K562 (cell line): ENCODE data around the gene AK4. TPM values are rescaled to one million over a fixed set of nuclear protein-coding genes. Genes with fewer than 3 reads are reported as not detected.

Experiments used
- ATAC-seq: fragments of 200-7000 bp; cut with Tn5 transposase; 3 replicates; pipeline ENCODE4 v1.9.1; 2020; ENCODE audit warnings: moderate library complexity
- BruUV-seq: library from RNA; stranded (reverse); fragments of 400-500 nt; replicated peaks from 2 replicates; lab custom pipeline; 2021; lab: Mats Ljungman, UMichigan
- CTCF ChIA-PET: fragments of 300-600 bp; formaldehyde crosslinking; extraction: SDS; loops from one replicate; lab custom pipeline; 2021; ENCODE audit warnings: low intra/inter-chr PET ratio; lab: Yijun Ruan, JAX
- POLR2A ChIA-PET: fragments of 300-600, 350-650 bp; sonication (Branson Sonifier 250); formaldehyde crosslinking; extraction: SDS; loops from one replicate; lab custom pipeline; 2021; ENCODE audit warnings: antibody characterized with exemption, inconsistent platforms; lab: Yijun Ruan, JAX
- DNase-seq, 4 experiments: peaks; one replicate each; pipeline versions ENCODE4 v3.0.0 to v3.0.0-alpha.2; 2011 to 2018; ENCODE audit warnings: low spot score in 3 of 4, mixed read lengths in 3 of 4; ENCODE audit errors: extremely low read depth in 1 of 4
- FAIRE-seq: peaks from 2 replicates; lab custom pipeline; 2011; peaks lifted over from hg19 to GRCh38; lab: Jason Lieb, UNC
- H2AFZ ChIP-seq: 2 replicates; pipeline ENCODE4 v1.6.0; 2011; ENCODE audit warnings: low read depth, low read length, control low read depth, inconsistent platforms
- H3K27ac ChIP-seq: fragments of 200-600 bp; 3 replicates; pipeline ENCODE4 v1.8.0; 2011; ENCODE audit warnings: low read depth, mild to moderate bottlenecking, control low read depth, inconsistent platforms, low read length, moderate library complexity, mixed read lengths; ENCODE audit errors: extremely low read depth
- H3K27me3 ChIP-seq, 2 experiments: fragments of 300-600 bp in 1 of 2; 2 replicates in 1 of 2; 3 replicates in 1 of 2; pipeline versions ENCODE4 v1.6.0 to v1.8.0; 2011; ENCODE audit warnings: inconsistent platforms in 2 of 2, low read length in 2 of 2, mild to moderate bottlenecking in 1 of 2, mixed read lengths in 1 of 2, moderate library complexity in 1 of 2; ENCODE audit not compliant: control insufficient read depth in 2 of 2, insufficient read depth in 2 of 2
- H3K36me3 ChIP-seq: fragments of 300-600 bp; 3 replicates; pipeline ENCODE4 v1.8.0; 2011; ENCODE audit warnings: mild to moderate bottlenecking, low read length, inconsistent platforms; ENCODE audit not compliant: control insufficient read depth, insufficient read depth
- H3K4me1 ChIP-seq, 2 experiments: fragments of 200-600 bp in 1 of 2; replicated peaks in 1 of 2; 2 replicates in 1 of 2; 3 replicates in 1 of 2; pipeline versions ENCODE4 v1.5.1 to v1.8.0; 2011; ENCODE audit warnings: inconsistent platforms in 2 of 2, low read length in 2 of 2, mild to moderate bottlenecking in 1 of 2, mixed read lengths in 1 of 2, moderate library complexity in 1 of 2; ENCODE audit not compliant: control insufficient read depth in 2 of 2, insufficient read depth in 2 of 2
- H3K4me2 ChIP-seq: 2 replicates; pipeline ENCODE4 v1.6.1; 2011; ENCODE audit warnings: low read length, control low read depth, inconsistent platforms, mixed read lengths; ENCODE audit not compliant: insufficient read depth
- H3K4me3 ChIP-seq: fragments of 200-600 bp; sonication (generic), shearing (Covaris generic); 2 replicates; pipeline ENCODE4 v1.5.1; 2016; ENCODE audit warnings: control low read depth, inconsistent platforms
- H3K79me2 ChIP-seq: fragments of 200-600 bp; 3 replicates; pipeline ENCODE4 v1.8.0; 2011; ENCODE audit warnings: low read length, inconsistent platforms; ENCODE audit not compliant: control insufficient read depth, insufficient read depth
- H3K9ac ChIP-seq, 2 experiments: 2 replicates each; pipeline versions ENCODE4 v1.6.0 to v1.6.1; 2011; ENCODE audit warnings: low read depth in 2 of 2, low read length in 2 of 2, control low read depth in 1 of 2, inconsistent platforms in 1 of 2, mild to moderate bottlenecking in 1 of 2, mixed read lengths in 1 of 2; ENCODE audit not compliant: insufficient read depth in 1 of 2
- H3K9me1 ChIP-seq: one replicate; pipeline ENCODE4 v1.6.0; 2011; ENCODE audit warnings: inconsistent platforms, mild to moderate bottlenecking, low read length, moderate library complexity; ENCODE audit not compliant: control insufficient read depth, insufficient read depth
- H3K9me3 ChIP-seq: replicated peaks from 2 replicates; pipeline ENCODE4 v1.5.1; 2011; ENCODE audit warnings: low read depth, low read length, inconsistent platforms; ENCODE audit not compliant: control insufficient read depth, insufficient read depth
- H4K20me1 ChIP-seq: replicated peaks from 2 replicates; pipeline ENCODE4 v1.6.1; 2011; ENCODE audit warnings: low read length, inconsistent platforms, mixed read lengths; ENCODE audit not compliant: control insufficient read depth, insufficient read depth
- MAFF ChIP-seq: IDR thresholded peaks from 2 replicates; pipeline ENCODE4 v1.6.1; 2012; ENCODE audit warnings: low read length, improper control_type of control experiment
- RCOR1 ChIP-seq, 2 experiments: IDR thresholded peaks; 2 replicates each; pipeline ENCODE4 v1.6.1; 2012; ENCODE audit warnings: low read depth in 2 of 2, low read length in 2 of 2, borderline replicate concordance in 1 of 2, improper control_type of control experiment in 1 of 2
- ZC3H11A ChIP-seq: IDR thresholded peaks from 2 replicates; pipeline ENCODE4 v1.6.1; 2012; ENCODE audit warnings: low read depth, low read length, improper control_type of control experiment
- WGBS: fragments of 100-300 bp; shearing (Covaris generic); methylation state at CpG from one replicate; pipeline ENCODE4 v1.1.6; 2016; ENCODE audit warnings: low coverage, mixed read lengths; ENCODE audit not compliant: insufficient coverage; ENCODE audit errors: missing lambda C conversion rate; 5-methylcytosine and 5-hydroxymethylcytosine counted together
- in situ Hi-C: fragments of 300-500 bp; cut with MboI; formaldehyde crosslinking; loops from 4 replicates; pipeline ENCODE4 v1.15.0; 2018; ENCODE audit warnings: inconsistent platforms, mixed read lengths
- intact Hi-C: fragments of 100-400 bp; cut with micrococcal nuclease; formaldehyde crosslinking; loops from 2 replicates; pipeline ENCODE4 v1.14.2; 2022
- polyA plus RNA-seq, 8 experiments: library from polyadenylated mRNA; depleted of rRNA in 4 of 8; stranded (reverse) in 5 of 8; unstranded in 3 of 8; fragments of >200 nt; fragmentation: Nextera tagmentation in 2 of 8; fragmentation: Illumina TruSeq in 1 of 8; extraction: Ambion mirVana in 2 of 8; extraction: Trizol in 1 of 8; gene quantifications; 2 replicates each; pipeline versions ENCODE4 v1.2.1 to v1.2.3, GENCODE V29; 2011 to 2014; ENCODE audit warnings: inconsistent platforms in 1 of 8, missing spikeins in 1 of 8
- total RNA-seq, 7 experiments: library from RNA; depleted of rRNA in 6 of 7; stranded (reverse); fragments of >200 nt in 6 of 7; fragmentation: Illumina TruSeq in 2 of 7; extraction: Trizol in 2 of 7; gene quantifications; 2 replicates each; pipeline versions ENCODE4 v1.2.1 to v1.2.3, GENCODE V29; 2011 to 2021; ENCODE audit warnings: low replicate concordance in 1 of 7
- TF ChIP-seq, protein P1 (sequence below): fragments of 450-650 bp; IDR thresholded peaks from 2 replicates; pipeline ENCODE4 v1.6.1; 2016; ENCODE audit warnings: mild to moderate bottlenecking, moderate library complexity
- TF ChIP-seq, protein P2 (sequence below), 2 experiments: fragments of 450-650 bp; conservative IDR thresholded peaks; 2 replicates each; pipeline ENCODE4 v1.6.1; 2017; ENCODE audit warnings: mild to moderate bottlenecking in 2 of 2, moderate library complexity in 2 of 2
- TF ChIP-seq, protein P3 (sequence below): sonication (generic); formaldehyde crosslinking; IDR thresholded peaks from 2 replicates; pipeline ENCODE4 v1.8.0; 2022; ENCODE audit warnings: missing genetic modification reagents, mild to moderate bottlenecking, moderate library complexity, borderline replicate concordance

The AK4 gene
- total and polyA plus RNA-seq, 9 of the 15 experiments (the other 6 are each of a cell fraction or from before 2014, with no cell fraction given): 10.4 to 96.6 (median 21.5) TPM

DNA sequence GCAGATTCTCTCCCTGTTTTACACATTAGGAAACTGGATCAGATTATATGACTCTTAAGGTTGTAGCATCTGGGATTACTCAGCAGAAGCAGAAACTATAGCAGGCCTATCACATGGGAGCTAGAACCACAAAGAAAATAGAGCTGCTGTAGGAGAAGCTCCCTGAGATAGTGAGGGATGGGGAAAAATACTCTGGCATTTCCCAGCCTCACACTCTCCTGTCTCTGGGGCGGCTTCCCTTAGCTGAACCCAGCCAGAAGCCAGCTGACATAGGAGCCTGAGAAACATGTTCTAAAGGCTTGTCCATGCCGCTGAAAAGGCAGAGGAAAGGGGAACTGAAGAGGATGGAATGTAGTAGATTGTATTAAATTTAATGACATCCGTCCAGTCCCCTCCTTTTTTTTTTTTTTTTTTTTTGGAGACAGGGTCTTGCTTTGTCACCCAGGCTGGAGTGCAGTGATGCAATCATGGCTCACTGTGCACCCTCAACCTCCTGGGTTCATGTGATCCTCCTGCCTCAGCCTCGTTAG lies 84.5 kb downstream of the AK4 start:
- Histone ChIP-seq H3K9ac (peak overlapping the region; percentile 38 to 55; a peak in 3 of 4 replicates), H3K9me3 (no peaks in the 10 kb centered on the region), H4K20me1 (no peaks in the 10 kb centered on the region), H3K79me2 (peaks cover 3% of the 10 kb centered on the region; the same call in 1 of the 3 replicates), H2AFZ (peak overlapping the region; percentile 12), H3K9me1 (no peaks in the 10 kb centered on the region), H3K4me1 (peaks cover 42 to 68% of the 10 kb centered on the region in 2 experiments), H3K4me3 (no peak overlapping the region), H3K27me3 (no peaks in the 10 kb centered on the region), H3K36me3 (peaks cover 8% of the 10 kb centered on the region; the same call in 2 of the 3 replicates), H3K27ac (peak overlapping the region; percentile 86), H3K4me2 (peak overlapping the region; percentile 11; the same call in 1 of the 2 replicates)
- FAIRE-seq (peak; percentile 74), DNase-seq (peak in 3 of 4 experiments; percentile 45 to 74 (median 55)), ATAC-seq (peak; percentile 77)
- intact Hi-C loops: loop anchor here (10.0 kb wide), 2 partner anchors 352 to 722 kb away; no protein-coding TSS in a partner anchor
- BruUV-seq: no TSS peak
- ChIA-PET CTCF (no interaction called here), POLR2A (interaction anchor here (0.6 to 2.1 kb wide), 17 partner anchors 9 to 384 kb away, joined by 3 to 5 read pairs (median 4); no protein-coding TSS in a partner anchor)
- in situ Hi-C loops: no loop called here
- WGBS: 15% methylated on average over 4 of the region's 4 CpGs
- TF ChIP-seq ZC3H11A (no peak), MAFF (peak; percentile 45; the same call in 1 of the 2 replicates), RCOR1 (IDR thresholded peaks at IDR 0.05; ENCODE audit: borderline replicate concordance in 1 of 2, low read depth in 2 of 2, low read length in 2 of 2) (peak in 1 of 2 experiments; percentile 80; a peak in 2 of 4 replicates)
- TF ChIP-seq, protein P1, sequence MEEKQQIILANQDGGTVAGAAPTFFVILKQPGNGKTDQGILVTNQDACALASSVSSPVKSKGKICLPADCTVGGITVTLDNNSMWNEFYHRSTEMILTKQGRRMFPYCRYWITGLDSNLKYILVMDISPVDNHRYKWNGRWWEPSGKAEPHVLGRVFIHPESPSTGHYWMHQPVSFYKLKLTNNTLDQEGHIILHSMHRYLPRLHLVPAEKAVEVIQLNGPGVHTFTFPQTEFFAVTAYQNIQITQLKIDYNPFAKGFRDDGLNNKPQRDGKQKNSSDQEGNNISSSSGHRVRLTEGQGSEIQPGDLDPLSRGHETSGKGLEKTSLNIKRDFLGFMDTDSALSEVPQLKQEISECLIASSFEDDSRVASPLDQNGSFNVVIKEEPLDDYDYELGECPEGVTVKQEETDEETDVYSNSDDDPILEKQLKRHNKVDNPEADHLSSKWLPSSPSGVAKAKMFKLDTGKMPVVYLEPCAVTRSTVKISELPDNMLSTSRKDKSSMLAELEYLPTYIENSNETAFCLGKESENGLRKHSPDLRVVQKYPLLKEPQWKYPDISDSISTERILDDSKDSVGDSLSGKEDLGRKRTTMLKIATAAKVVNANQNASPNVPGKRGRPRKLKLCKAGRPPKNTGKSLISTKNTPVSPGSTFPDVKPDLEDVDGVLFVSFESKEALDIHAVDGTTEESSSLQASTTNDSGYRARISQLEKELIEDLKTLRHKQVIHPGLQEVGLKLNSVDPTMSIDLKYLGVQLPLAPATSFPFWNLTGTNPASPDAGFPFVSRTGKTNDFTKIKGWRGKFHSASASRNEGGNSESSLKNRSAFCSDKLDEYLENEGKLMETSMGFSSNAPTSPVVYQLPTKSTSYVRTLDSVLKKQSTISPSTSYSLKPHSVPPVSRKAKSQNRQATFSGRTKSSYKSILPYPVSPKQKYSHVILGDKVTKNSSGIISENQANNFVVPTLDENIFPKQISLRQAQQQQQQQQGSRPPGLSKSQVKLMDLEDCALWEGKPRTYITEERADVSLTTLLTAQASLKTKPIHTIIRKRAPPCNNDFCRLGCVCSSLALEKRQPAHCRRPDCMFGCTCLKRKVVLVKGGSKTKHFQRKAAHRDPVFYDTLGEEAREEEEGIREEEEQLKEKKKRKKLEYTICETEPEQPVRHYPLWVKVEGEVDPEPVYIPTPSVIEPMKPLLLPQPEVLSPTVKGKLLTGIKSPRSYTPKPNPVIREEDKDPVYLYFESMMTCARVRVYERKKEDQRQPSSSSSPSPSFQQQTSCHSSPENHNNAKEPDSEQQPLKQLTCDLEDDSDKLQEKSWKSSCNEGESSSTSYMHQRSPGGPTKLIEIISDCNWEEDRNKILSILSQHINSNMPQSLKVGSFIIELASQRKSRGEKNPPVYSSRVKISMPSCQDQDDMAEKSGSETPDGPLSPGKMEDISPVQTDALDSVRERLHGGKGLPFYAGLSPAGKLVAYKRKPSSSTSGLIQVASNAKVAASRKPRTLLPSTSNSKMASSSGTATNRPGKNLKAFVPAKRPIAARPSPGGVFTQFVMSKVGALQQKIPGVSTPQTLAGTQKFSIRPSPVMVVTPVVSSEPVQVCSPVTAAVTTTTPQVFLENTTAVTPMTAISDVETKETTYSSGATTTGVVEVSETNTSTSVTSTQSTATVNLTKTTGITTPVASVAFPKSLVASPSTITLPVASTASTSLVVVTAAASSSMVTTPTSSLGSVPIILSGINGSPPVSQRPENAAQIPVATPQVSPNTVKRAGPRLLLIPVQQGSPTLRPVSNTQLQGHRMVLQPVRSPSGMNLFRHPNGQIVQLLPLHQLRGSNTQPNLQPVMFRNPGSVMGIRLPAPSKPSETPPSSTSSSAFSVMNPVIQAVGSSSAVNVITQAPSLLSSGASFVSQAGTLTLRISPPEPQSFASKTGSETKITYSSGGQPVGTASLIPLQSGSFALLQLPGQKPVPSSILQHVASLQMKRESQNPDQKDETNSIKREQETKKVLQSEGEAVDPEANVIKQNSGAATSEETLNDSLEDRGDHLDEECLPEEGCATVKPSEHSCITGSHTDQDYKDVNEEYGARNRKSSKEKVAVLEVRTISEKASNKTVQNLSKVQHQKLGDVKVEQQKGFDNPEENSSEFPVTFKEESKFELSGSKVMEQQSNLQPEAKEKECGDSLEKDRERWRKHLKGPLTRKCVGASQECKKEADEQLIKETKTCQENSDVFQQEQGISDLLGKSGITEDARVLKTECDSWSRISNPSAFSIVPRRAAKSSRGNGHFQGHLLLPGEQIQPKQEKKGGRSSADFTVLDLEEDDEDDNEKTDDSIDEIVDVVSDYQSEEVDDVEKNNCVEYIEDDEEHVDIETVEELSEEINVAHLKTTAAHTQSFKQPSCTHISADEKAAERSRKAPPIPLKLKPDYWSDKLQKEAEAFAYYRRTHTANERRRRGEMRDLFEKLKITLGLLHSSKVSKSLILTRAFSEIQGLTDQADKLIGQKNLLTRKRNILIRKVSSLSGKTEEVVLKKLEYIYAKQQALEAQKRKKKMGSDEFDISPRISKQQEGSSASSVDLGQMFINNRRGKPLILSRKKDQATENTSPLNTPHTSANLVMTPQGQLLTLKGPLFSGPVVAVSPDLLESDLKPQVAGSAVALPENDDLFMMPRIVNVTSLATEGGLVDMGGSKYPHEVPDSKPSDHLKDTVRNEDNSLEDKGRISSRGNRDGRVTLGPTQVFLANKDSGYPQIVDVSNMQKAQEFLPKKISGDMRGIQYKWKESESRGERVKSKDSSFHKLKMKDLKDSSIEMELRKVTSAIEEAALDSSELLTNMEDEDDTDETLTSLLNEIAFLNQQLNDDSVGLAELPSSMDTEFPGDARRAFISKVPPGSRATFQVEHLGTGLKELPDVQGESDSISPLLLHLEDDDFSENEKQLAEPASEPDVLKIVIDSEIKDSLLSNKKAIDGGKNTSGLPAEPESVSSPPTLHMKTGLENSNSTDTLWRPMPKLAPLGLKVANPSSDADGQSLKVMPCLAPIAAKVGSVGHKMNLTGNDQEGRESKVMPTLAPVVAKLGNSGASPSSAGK: 0 out of 2 replicates have a peak, but pooled peaks have one; percentile 24
- TF ChIP-seq, protein P2, sequence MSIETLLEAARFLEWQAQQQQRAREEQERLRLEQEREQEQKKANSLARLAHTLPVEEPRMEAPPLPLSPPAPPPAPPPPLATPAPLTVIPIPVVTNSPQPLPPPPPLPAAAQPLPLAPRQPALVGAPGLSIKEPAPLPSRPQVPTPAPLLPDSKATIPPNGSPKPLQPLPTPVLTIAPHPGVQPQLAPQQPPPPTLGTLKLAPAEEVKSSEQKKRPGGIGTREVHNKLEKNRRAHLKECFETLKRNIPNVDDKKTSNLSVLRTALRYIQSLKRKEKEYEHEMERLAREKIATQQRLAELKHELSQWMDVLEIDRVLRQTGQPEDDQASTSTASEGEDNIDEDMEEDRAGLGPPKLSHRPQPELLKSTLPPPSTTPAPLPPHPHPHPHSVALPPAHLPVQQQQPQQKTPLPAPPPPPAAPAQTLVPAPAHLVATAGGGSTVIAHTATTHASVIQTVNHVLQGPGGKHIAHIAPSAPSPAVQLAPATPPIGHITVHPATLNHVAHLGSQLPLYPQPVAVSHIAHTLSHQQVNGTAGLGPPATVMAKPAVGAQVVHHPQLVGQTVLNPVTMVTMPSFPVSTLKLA (conservative IDR thresholded peaks at IDR 0.05): peak; percentile 11 to 30; a peak in 2 of 4 replicates
- TF ChIP-seq, protein P3, sequence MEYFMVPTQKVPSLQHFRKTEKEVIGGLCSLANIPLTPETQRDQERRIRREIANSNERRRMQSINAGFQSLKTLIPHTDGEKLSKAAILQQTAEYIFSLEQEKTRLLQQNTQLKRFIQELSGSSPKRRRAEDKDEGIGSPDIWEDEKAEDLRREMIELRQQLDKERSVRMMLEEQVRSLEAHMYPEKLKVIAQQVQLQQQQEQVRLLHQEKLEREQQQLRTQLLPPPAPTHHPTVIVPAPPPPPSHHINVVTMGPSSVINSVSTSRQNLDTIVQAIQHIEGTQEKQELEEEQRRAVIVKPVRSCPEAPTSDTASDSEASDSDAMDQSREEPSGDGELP: peak; percentile 29; the same call in 1 of the 2 replicates
